HEK293T (cell line): ENCODE measurements around the gene PLA2G2D.

Experiments
- ARNT ChIP-seq: fragments of 450-650 bp; IDR thresholded peaks from 2 replicates; pipeline ENCODE4 v1.6.1; 2017; ENCODE audit warnings: mild to moderate bottlenecking
- BHLHE40 ChIP-seq: fragments of 450-650 bp; IDR thresholded peaks from 2 replicates; pipeline ENCODE4 v1.6.1; 2016; ENCODE audit warnings: mild to moderate bottlenecking, moderate library complexity, borderline replicate concordance
- CTBP1 ChIP-seq: fragments of 450-650 bp; IDR thresholded peaks from 2 replicates; pipeline ENCODE4 v1.6.1; 2016; ENCODE audit warnings: borderline replicate concordance
- FOXK2 ChIP-seq: fragments of 450-650 bp; IDR thresholded peaks from 2 replicates; pipeline ENCODE4 v1.6.1; 2016; ENCODE audit warnings: mild to moderate bottlenecking
- FOXM1 ChIP-seq: fragments of 450-650 bp; IDR thresholded peaks from 2 replicates; pipeline ENCODE4 v1.6.1; 2017; ENCODE audit warnings: mild to moderate bottlenecking, borderline replicate concordance
- HDGF ChIP-seq: fragments of 450-650 bp; IDR thresholded peaks from 2 replicates; pipeline ENCODE4 v1.6.1; 2017; ENCODE audit warnings: antibody characterized with exemption, borderline replicate concordance
- L3MBTL2 ChIP-seq: fragments of 450-650 bp; conservative IDR thresholded peaks from 2 replicates; pipeline ENCODE4 v1.6.1; 2016; ENCODE audit warnings: mild to moderate bottlenecking
- NFRKB ChIP-seq: fragments of 450-650 bp; IDR thresholded peaks from 2 replicates; pipeline ENCODE4 v1.6.1; 2016; ENCODE audit warnings: mild to moderate bottlenecking, moderate library complexity
- SP1 ChIP-seq: fragments of 450-650 bp; IDR thresholded peaks from 2 replicates; pipeline ENCODE4 v1.6.1; 2017
- SUZ12 ChIP-seq: fragments of 450-650 bp; IDR thresholded peaks from 2 replicates; pipeline ENCODE4 v1.6.1; 2016; ENCODE audit warnings: mild to moderate bottlenecking
- TARDBP ChIP-seq: fragments of 450-650 bp; IDR thresholded peaks from 2 replicates; pipeline ENCODE4 v1.6.1; 2016
- ZNF384 ChIP-seq: fragments of 450-650 bp; IDR thresholded peaks from 2 replicates; pipeline ENCODE4 v1.6.1; 2016
- TF ChIP-seq, protein P1 (sequence below): fragments of 450-650 bp; IDR thresholded peaks from 2 replicates; pipeline ENCODE4 v1.6.1; 2016

DNA sequence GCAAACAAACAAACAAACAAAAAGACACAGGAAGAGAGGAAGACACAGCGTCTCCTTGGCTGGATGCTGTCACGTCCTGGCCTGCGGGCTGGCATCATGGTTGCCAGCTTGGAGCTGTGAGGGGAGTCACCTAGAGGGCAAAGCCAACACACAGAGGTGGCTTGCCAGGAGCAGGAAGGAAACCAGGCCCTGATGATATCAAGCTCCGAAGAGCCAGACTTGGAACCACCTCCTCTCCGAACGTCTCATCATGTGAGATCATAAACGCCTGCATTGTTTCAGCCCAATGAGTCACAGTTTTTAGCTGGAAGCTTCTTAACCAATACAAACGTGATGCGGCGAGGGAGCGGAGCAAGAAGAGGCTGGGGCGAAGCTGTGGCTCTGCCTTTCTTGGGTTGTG lies 8.7 kb downstream of the PLA2G2D start:
- TF ChIP-seq FOXM1 (no peak), SP1 (no peak), SUZ12 (no peak), CTBP1 (no peak), L3MBTL2 (no peak), HDGF (no peak), NFRKB (no peak), FOXK2 (no peak), ARNT (no peak), BHLHE40 (no peak), ZNF384 (no peak), TARDBP (no peak)
- TF ChIP-seq, protein P1, sequence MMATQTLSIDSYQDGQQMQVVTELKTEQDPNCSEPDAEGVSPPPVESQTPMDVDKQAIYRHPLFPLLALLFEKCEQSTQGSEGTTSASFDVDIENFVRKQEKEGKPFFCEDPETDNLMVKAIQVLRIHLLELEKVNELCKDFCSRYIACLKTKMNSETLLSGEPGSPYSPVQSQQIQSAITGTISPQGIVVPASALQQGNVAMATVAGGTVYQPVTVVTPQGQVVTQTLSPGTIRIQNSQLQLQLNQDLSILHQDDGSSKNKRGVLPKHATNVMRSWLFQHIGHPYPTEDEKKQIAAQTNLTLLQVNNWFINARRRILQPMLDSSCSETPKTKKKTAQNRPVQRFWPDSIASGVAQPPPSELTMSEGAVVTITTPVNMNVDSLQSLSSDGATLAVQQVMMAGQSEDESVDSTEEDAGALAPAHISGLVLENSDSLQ: no peak
